Stromal cell of bone marrow (primary cell): ENCODE data around the gene OLA1.

Source experiments
- DNase-seq: peaks from one replicate; pipeline ENCODE4 v3.0.0-alpha.2; 2012; ENCODE audit warnings: low read depth

Gene OLA1

GRCh38 chr2:174121175-174121574 lies 127.2 kb downstream of the OLA1 start:
- DNase-seq = no peak

GRCh38 chr2:174120346-174120745 lies 128.0 kb downstream of the OLA1 start:
- DNase-seq = peak; percentile 37

- DNase-seq = peak; percentile 54
These were observed 130.1 kb downstream of the OLA1 start for GRCh38 chr2:174117951-174118930.

GRCh38 chr2:174112073-174112472 lies 136.3 kb downstream of the OLA1 start:
- DNase-seq = no peak

GRCh38 chr2:174108579-174108978 lies 139.8 kb downstream of the OLA1 start:
- DNase-seq = no peak

- no peak for DNase-seq
These were observed 141.6 kb downstream of the OLA1 start for GRCh38 chr2:174106736-174107135.

- no peak for DNase-seq
These were observed 153.8 kb downstream of the OLA1 start for GRCh38 chr2:174094542-174094941.

GRCh38 chr2:174090476-174090875 lies 157.9 kb downstream of the OLA1 start:
- no peak for DNase-seq

GRCh38 chr2:174088706-174089460 lies 159.4 kb downstream of the OLA1 start:
- no peak for DNase-seq

- no peak for DNase-seq
These were observed 161.6 kb downstream of the OLA1 start for GRCh38 chr2:174086708-174087107.

GRCh38 chr2:174085781-174086180 lies 162.6 kb downstream of the OLA1 start:
- no peak for DNase-seq

GRCh38 chr2:174083843-174084458 lies 164.4 kb downstream of the OLA1 start:
- DNase-seq = no peak

GRCh38 chr2:174080672-174081121 lies 167.6 kb downstream of the OLA1 start:
- no peak for DNase-seq

GRCh38 chr2:174078275-174078674 lies 170.1 kb downstream of the OLA1 start:
- DNase-seq = peak; percentile 5

- no peak for DNase-seq
These were observed 171.4 kb downstream of the OLA1 start for GRCh38 chr2:174076975-174077374.

- DNase-seq = no peak
These were observed 172.3 kb downstream of the OLA1 start for GRCh38 chr2:174076040-174076439.

GRCh38 chr2:174074831-174075230 lies 173.5 kb downstream of the OLA1 start:
- no peak for DNase-seq

- no peak for DNase-seq
These were observed 175.5 kb downstream of the OLA1 start for GRCh38 chr2:174072857-174073256.

- DNase-seq = no peak
These were observed 176.3 kb downstream of the OLA1 start for GRCh38 chr2:174072069-174072468.

GRCh38 chr2:174071321-174071720 lies 177.0 kb downstream of the OLA1 start:
- DNase-seq = no peak

GRCh38 chr2:174070281-174070680 lies 178.1 kb downstream of the OLA1 start:
- DNase-seq = no peak

GRCh38 chr2:174067815-174068214 lies 180.5 kb downstream of the OLA1 start:
- DNase-seq = no peak
